Chondrocyte (in vitro differentiated cells): ENCODE results near the gene AGTRAP. TPM values are rescaled to one million over a fixed set of nuclear protein-coding genes. Genes with fewer than 3 reads are reported as not detected.

Experiments
- DNase-seq: peaks from one replicate; pipeline ENCODE4 v3.0.0; 2021; ENCODE audit warnings: mixed read lengths, low spot score
- H3K27ac Mint-ChIP-seq: one replicate; pipeline ENCODE4 v1.8.0; 2021; ENCODE audit warnings: mild to moderate bottlenecking, moderate library complexity, mixed read lengths; ENCODE audit not compliant: unreplicated experiment
- H3K27me3 Mint-ChIP-seq: 2 replicates; pipeline ENCODE4 v1.8.0; 2021; ENCODE audit warnings: low read depth, mixed read lengths
- H3K36me3 Mint-ChIP-seq: 2 replicates; pipeline ENCODE4 v1.8.0; 2021; ENCODE audit warnings: low read depth, mixed read lengths
- H3K4me1 Mint-ChIP-seq: 2 replicates; pipeline ENCODE4 v1.8.0; 2021; ENCODE audit warnings: low read depth, mild to moderate bottlenecking, mixed read lengths
- H3K4me3 Mint-ChIP-seq: one replicate; pipeline ENCODE4 v1.8.0; 2021; ENCODE audit warnings: mild to moderate bottlenecking, moderate library complexity, mixed read lengths; ENCODE audit not compliant: unreplicated experiment
- H3K9me3 Mint-ChIP-seq: 2 replicates; pipeline ENCODE4 v1.8.0; 2021; ENCODE audit warnings: low read depth, mixed read lengths
- total RNA-seq: library from RNA; stranded (reverse); gene quantifications from 3 replicates; pipeline ENCODE4 v1.2.1, GENCODE V29; 2021
- TF ChIP-seq, protein P1 (sequence below): fragments of 200-600 bp; sonication (generic); IDR thresholded peaks from 2 replicates; pipeline ENCODE4 v1.5.0; 2021; ENCODE audit warnings: antibody characterized with exemption, mild to moderate bottlenecking, moderate library complexity

Gene AGTRAP
- total RNA-seq, 1 donor from 2014 or later = 19.8 TPM

DNA sequence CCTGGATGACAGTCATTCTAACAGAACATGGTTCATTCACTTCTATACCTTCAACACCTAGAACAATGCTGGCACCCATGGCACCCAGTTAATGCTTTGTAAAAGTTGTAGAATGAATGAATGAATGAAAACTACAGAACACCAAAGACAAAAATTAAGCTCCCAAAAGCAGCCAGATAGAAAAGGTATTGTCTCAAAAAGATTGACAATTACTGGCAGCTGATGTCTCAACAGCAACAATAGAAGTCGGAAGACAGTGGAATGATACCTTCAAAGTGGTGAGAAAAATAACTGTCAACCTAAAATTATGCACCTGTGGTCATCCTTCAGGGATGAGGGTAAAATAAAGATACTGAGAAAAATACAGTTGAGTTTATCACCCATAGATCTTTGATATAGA lies 21.1 kb downstream of the AGTRAP start:
- no peak for DNase-seq
- Mint-ChIP-seq H3K4me3 (no peak overlapping the region), H3K27me3 (peaks cover 15% of the 10 kb centered on the region), H3K27ac (no peak overlapping the region), H3K9me3 (peaks cover 4% of the 10 kb centered on the region), H3K4me1 (peaks cover 13% of the 10 kb centered on the region), H3K36me3 (peaks cover 3% of the 10 kb centered on the region)
- TF ChIP-seq, protein P1, sequence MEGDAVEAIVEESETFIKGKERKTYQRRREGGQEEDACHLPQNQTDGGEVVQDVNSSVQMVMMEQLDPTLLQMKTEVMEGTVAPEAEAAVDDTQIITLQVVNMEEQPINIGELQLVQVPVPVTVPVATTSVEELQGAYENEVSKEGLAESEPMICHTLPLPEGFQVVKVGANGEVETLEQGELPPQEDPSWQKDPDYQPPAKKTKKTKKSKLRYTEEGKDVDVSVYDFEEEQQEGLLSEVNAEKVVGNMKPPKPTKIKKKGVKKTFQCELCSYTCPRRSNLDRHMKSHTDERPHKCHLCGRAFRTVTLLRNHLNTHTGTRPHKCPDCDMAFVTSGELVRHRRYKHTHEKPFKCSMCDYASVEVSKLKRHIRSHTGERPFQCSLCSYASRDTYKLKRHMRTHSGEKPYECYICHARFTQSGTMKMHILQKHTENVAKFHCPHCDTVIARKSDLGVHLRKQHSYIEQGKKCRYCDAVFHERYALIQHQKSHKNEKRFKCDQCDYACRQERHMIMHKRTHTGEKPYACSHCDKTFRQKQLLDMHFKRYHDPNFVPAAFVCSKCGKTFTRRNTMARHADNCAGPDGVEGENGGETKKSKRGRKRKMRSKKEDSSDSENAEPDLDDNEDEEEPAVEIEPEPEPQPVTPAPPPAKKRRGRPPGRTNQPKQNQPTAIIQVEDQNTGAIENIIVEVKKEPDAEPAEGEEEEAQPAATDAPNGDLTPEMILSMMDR = no peak

DNA sequence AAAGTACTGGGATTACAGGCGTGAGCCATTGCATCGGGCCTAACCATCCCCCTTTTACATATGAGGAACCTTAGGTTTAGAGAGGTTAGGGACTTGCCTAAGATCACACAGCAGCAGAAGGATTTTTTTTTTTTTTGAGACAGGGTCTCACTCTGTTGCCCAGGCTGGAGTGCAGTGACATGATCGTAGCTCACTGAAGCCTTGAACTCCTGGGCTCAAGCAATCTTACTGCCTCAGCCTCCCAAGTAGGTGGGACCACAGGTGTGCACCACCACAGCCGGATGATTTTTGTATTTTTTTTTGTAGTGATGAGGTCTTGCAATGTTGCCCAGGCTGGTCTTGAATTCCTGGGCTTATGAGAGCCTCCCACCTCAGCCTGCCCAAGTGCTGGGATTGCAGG lies 23.9 kb downstream of the AGTRAP start:
- no peak overlapping the region for H3K27ac Mint-ChIP-seq
- H3K27me3 Mint-ChIP-seq = peaks cover 24% of the 10 kb centered on the region
- H3K36me3 Mint-ChIP-seq = peaks cover 3% of the 10 kb centered on the region
- peaks cover 4% of the 10 kb centered on the region for H3K9me3 Mint-ChIP-seq
- TF ChIP-seq, protein P1 = no peak
- DNase-seq = no peak
- no peak overlapping the region for H3K4me3 Mint-ChIP-seq
- no peaks in the 10 kb centered on the region for H3K4me1 Mint-ChIP-seq

DNA sequence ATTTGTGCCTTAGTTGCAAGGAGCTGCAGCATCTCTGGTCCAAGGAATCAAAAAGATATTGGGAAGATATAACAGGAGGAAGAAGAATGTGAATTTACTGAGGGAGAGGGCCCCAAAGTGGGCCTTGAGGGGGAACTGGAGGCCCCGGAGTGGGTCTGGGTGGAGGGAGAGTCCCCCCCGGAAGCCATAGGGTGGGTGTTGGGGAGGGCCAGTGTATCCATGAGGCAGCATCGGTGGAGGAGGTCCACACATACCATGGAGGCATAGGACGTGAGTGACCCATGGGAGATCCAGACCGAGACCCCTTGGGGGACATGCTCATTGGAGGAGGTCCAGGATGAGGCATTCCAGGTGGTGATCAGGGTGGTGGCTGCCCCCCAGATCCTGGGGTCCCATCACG lies 25.3 kb downstream of the AGTRAP start:
- H3K4me3 Mint-ChIP-seq = no peak overlapping the region
- H3K4me1 Mint-ChIP-seq = no peaks in the 10 kb centered on the region
- TF ChIP-seq, protein P1 = no peak
- DNase-seq = no peak
- peaks cover 3% of the 10 kb centered on the region for H3K36me3 Mint-ChIP-seq
- peaks cover 4% of the 10 kb centered on the region for H3K9me3 Mint-ChIP-seq
- H3K27ac Mint-ChIP-seq = no peak overlapping the region
- peaks cover 22% of the 10 kb centered on the region for H3K27me3 Mint-ChIP-seq

DNA sequence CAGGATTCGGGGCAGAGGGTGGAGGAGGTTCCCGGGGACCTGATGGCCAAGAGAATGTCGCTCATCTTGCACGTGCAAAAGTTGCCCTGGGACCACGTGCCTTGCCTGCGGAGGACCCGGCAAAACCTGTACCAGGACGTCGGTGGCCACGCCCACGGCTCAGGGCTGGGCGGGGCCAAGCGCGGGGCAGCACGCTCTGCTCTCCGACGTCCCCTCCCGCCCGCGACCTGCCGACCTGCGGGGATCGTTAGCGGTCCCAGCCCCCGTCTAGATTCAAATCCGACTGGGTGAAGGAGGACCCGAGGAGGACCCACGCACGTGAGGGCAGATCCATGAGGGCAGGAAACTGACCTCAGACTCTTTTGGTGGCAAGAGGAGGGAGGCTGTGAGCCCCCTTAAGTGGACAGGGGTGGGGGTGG lies 26.1 kb downstream of the AGTRAP start, which contains the start of gene C1orf167:
TSS of gene C1orf167 (plus strand) at position 206 of the 419 bp plus-strand sequence. CDS start 2,208 bp downstream, outside the sequence.
- H3K27ac Mint-ChIP-seq = no peak within 1 kb of the TSS
- H3K27me3 Mint-ChIP-seq = peaks cover 22% of the 10 kb centered on the region
- H3K9me3 Mint-ChIP-seq = peaks cover 3% of the 10 kb centered on the region
- TF ChIP-seq, protein P1 = no peak
- H3K4me1 Mint-ChIP-seq = no peaks in the 10 kb centered on the region
- peaks cover 1% of the 10 kb centered on the region for H3K36me3 Mint-ChIP-seq
- no peak within 1 kb of the TSS for H3K4me3 Mint-ChIP-seq
- no peak for DNase-seq

DNA sequence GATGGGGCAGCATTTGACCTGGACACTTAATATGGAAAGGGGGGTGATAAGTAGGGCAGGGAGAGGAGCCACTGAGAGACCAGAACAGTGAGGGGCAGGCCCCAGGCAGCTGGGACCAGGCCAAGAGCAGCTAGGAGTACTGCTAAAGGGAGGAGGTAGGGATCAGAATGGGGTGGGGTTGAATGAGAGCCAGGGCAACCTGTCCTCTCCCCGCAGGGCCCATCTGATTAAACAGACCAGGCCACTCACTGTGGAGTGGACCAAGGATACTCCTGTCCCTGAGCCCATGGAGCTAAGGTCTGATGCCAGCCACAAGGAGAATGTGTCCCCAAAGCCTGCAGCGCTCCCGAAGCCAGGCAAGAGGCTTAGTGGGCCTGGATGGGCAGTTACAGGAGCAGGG lies 28.2 kb downstream of the AGTRAP start:
- Mint-ChIP-seq H3K27me3 (peaks cover 24% of the 10 kb centered on the region), H3K4me1 (no peaks in the 10 kb centered on the region), H3K27ac (no peak overlapping the region), H3K9me3 (no peaks in the 10 kb centered on the region), H3K36me3 (peaks cover 1% of the 10 kb centered on the region), H3K4me3 (no peak overlapping the region)
- TF ChIP-seq, protein P1 = no peak
- DNase-seq = no peak
